BE2C (cell line): ENCODE results near the gene KDM2A.

ENCODE experiments used
- DNase-seq: peaks from one replicate; pipeline ENCODE4 v3.0.0-alpha.2; 2020
- H3K27me3 ChIP-seq: fragments of 250-450 bp; sonication (Bioruptor Pico); 2 replicates; pipeline ENCODE4 v1.5.1; 2020; ENCODE audit warnings: mild to moderate bottlenecking
- H3K36me3 ChIP-seq: fragments of 250-450 bp; sonication (Bioruptor Pico); 2 replicates; pipeline ENCODE4 v1.5.1; 2020; ENCODE audit warnings: mild to moderate bottlenecking
- H3K4me1 ChIP-seq: fragments of 250-450 bp; sonication (Bioruptor Pico); 2 replicates; pipeline ENCODE4 v1.5.1; 2020
- H3K4me3 ChIP-seq: 2 replicates; pipeline ENCODE4 v1.5.1; 2011; ENCODE audit warnings: low read depth, low read length
- H3K9me3 ChIP-seq: fragments of 250-450 bp; sonication (Bioruptor Pico); 2 replicates; pipeline ENCODE4 v1.5.1; 2020
- TF ChIP-seq, protein P1 (sequence below): IDR thresholded peaks from 2 replicates; pipeline ENCODE4 v1.5.1; 2012; ENCODE audit warnings: mild to moderate bottlenecking, low read depth, low read length

KDM2A gene

GRCh38 chr11:67289651-67290479 is 170.8 kb downstream of the KDM2A start:
- peaks cover 38% of the 10 kb centered on the region for H3K36me3 ChIP-seq
- H3K4me3 ChIP-seq: peak overlapping the region; percentile 69
- H3K9me3 ChIP-seq: no peaks in the 10 kb centered on the region
- peaks cover 10% of the 10 kb centered on the region for H3K4me1 ChIP-seq
- H3K27me3 ChIP-seq: no peaks in the 10 kb centered on the region
- DNase-seq: no peak
- TF ChIP-seq, protein P1, sequence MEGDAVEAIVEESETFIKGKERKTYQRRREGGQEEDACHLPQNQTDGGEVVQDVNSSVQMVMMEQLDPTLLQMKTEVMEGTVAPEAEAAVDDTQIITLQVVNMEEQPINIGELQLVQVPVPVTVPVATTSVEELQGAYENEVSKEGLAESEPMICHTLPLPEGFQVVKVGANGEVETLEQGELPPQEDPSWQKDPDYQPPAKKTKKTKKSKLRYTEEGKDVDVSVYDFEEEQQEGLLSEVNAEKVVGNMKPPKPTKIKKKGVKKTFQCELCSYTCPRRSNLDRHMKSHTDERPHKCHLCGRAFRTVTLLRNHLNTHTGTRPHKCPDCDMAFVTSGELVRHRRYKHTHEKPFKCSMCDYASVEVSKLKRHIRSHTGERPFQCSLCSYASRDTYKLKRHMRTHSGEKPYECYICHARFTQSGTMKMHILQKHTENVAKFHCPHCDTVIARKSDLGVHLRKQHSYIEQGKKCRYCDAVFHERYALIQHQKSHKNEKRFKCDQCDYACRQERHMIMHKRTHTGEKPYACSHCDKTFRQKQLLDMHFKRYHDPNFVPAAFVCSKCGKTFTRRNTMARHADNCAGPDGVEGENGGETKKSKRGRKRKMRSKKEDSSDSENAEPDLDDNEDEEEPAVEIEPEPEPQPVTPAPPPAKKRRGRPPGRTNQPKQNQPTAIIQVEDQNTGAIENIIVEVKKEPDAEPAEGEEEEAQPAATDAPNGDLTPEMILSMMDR: no peak

DNA sequence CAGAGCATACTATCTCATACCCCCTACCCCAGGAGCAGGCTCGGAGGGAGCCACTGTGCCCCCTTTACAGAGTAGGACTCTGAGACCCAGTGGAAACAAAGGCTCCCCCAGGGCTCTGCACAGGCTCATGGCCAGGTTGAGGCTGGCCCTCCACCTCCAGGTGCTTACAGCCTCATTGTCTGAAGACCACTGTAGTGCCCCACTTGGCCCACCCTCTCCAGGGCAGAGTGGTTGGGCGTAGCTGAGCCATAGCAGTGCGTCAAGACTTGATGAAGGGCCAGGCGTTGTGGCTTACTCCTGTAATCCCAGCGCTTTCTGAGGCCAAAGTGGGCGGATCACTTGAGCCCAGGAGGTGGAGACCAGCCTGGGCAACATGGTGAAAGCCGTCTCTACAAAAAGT is 171.7 kb downstream of the KDM2A start:
- Histone ChIP-seq H3K4me1 (peaks cover 10% of the 10 kb centered on the region), H3K36me3 (peaks cover 34% of the 10 kb centered on the region), H3K4me3 (no peak overlapping the region), H3K9me3 (no peaks in the 10 kb centered on the region), H3K27me3 (no peaks in the 10 kb centered on the region)
- DNase-seq: no peak
- TF ChIP-seq, protein P1: no peak

DNA sequence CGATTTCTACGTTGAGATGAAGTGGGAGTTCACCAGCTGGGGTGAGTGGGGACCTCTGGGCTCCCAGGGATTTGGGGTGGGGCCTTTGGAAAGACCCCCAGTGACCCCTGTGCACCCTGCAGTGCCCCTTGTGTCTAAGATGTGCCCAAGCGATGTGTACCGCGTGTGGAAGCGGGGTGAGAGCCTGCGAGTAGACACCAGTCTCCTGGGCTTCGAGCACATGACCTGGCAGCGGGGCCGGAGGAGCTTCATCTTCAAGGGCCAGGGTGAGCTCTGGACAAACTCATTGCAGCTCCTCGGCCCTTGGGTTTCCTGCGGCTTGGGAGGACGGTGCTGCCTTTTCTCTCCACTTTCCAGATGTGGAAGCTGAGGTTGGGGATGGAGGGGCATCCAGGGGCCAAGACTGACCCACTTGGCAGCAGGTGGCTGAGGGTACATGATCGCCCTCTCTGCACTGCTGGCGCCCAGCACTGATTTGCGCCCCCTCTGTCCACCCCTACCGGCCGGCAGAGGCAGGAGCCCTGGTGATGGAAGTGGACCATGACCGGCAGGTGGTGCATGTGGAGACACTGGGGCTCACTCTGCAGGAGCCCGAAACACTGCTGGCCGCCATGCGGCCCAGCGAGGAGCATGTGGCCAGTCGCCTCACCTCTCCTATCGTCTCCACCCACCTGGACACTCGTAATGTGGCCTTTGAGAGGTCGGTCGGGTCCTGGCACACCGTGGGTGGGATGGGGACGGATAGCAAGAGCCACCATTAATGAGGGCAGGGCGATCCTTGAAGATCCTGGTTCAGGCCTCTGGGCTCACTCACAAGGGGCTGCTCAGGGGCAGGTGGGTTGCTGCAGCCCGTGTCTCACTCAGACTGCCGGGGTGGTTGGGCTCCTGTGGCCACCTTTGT is 172.7 kb downstream of the KDM2A start:
- H3K36me3 ChIP-seq: peaks cover 35% of the 10 kb centered on the region
- H3K4me1 ChIP-seq: peaks cover 10% of the 10 kb centered on the region

DNA sequence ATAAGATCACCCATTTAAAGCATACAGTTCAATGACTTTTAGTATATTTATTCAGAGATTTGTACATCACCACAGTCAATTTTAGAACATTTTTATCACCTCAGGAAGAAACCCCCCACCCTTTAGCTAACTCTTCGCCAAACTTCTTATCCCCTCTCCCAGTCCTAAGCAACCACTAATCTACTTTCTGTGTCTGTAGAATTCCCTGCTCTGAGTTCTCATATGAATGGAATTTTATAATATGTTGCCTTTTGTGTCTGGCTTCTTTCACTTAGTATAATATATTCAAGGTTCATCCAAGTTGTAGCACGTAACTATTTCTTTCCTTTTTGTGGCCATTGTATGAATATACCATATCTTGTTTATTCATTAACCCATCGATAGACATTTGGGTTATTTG is 173.6 kb downstream of the KDM2A start:
- Histone ChIP-seq H3K27me3 (no peaks in the 10 kb centered on the region), H3K36me3 (peaks cover 36% of the 10 kb centered on the region), H3K4me3 (no peak overlapping the region), H3K9me3 (no peaks in the 10 kb centered on the region), H3K4me1 (peaks cover 6% of the 10 kb centered on the region)
- TF ChIP-seq, protein P1: no peak
- DNase-seq: no peak

More for the DNA sequence above, 172.7 kb downstream of the KDM2A start:
- TF ChIP-seq, protein P1: no peak
- no peaks in the 10 kb centered on the region for H3K27me3 ChIP-seq
- no peak for DNase-seq
- H3K4me3 ChIP-seq: no peak overlapping the region
- no peaks in the 10 kb centered on the region for H3K9me3 ChIP-seq

DNA sequence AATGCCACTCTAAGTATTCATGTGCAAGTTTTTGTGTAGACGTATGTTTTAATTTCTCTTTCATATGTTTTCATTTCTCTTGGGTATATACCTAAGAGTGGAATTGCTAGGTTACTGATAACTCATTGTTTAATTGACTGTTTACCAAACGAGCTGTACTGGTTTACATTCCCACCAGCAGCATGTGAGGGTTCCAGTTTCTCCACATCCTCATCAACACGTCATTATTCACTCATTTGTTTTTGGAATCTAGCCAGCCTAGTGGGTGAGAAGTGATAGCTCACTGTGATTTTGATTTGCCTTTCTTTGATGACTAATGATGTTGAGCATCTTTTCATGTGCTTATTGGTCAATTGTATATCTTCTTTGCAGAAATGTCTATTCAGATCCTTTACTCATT is 174.0 kb downstream of the KDM2A start:
- no peaks in the 10 kb centered on the region for H3K27me3 ChIP-seq
- H3K4me3 ChIP-seq: no peak overlapping the region
- H3K9me3 ChIP-seq: no peaks in the 10 kb centered on the region
- TF ChIP-seq, protein P1: no peak
- no peak for DNase-seq
- peaks cover 1% of the 10 kb centered on the region for H3K4me1 ChIP-seq
- peaks cover 36% of the 10 kb centered on the region for H3K36me3 ChIP-seq

DNA sequence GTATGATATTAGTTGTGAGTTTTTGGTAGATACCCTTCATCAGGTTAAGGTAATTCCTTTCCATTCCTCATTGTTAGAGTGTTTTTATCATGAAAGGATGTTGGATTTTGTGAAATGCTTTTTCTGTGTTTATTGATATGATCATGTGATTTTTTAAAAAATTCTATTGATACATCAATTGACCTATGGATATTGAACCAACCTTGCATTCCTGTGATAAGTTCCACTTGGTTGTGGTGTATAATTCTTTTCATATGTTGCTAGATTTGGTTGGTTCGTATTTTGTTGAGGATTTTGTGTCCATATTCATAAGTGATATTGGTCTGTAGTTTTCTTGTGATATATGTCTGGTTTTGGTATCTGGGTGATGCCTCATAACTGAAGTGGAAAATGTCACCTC is 176.8 kb downstream of the KDM2A start:
- no peaks in the 10 kb centered on the region for H3K27me3 ChIP-seq
- H3K36me3 ChIP-seq: peaks cover 46% of the 10 kb centered on the region
- H3K4me1 ChIP-seq: no peaks in the 10 kb centered on the region
- DNase-seq: no peak
- H3K9me3 ChIP-seq: no peaks in the 10 kb centered on the region
- TF ChIP-seq, protein P1: no peak
- no peak overlapping the region for H3K4me3 ChIP-seq
